CD14-positive monocyte (primary cell): ENCODE data around the gene ETS1. TPM values are rescaled to one million over a fixed set of nuclear protein-coding genes. Genes with fewer than 3 reads are reported as not detected.

Experiments
- DNase-seq, 3 donors: peaks; one replicate each; pipeline ENCODE4 v3.0.0-alpha.2; 2011 to 2022
- H2AFZ ChIP-seq: 2 replicates; pipeline ENCODE4 v1.6.0; 2012; ENCODE audit warnings: mild to moderate bottlenecking, low read depth, low read length, inconsistent platforms; ENCODE audit not compliant: insufficient read depth, poor library complexity, severe bottlenecking
- H3K27ac ChIP-seq, 2 donors: 1 replicate in 1 of 2; 2 replicates in 1 of 2; pipeline ENCODE4 v1.5.1; 2012 to 2013; ENCODE audit warnings: low read length in 2 of 2, control low read depth in 1 of 2, inconsistent platforms in 1 of 2, low read depth in 1 of 2, mild to moderate bottlenecking in 1 of 2
- H3K27me3 ChIP-seq, 2 donors: one replicate each; pipeline versions ENCODE4 v1.6.0 to v1.6.1; 2011 to 2013; ENCODE audit warnings: low read length in 2 of 2; ENCODE audit not compliant: control insufficient read depth in 2 of 2, insufficient read depth in 2 of 2
- H3K36me3 ChIP-seq, 2 donors: replicated peaks in 1 of 2; 1 replicate in 1 of 2; 2 replicates in 1 of 2; pipeline versions ENCODE4 v1.5.1 to v1.6.1; 2012 to 2013; ENCODE audit warnings: low read length in 2 of 2, control low read depth in 1 of 2, inconsistent platforms in 1 of 2, mild to moderate bottlenecking in 1 of 2; ENCODE audit not compliant: insufficient read depth in 2 of 2, control insufficient read depth in 1 of 2
- H3K4me1 ChIP-seq, 2 donors: 1 replicate in 1 of 2; 2 replicates in 1 of 2; pipeline versions ENCODE4 v1.5.1 to v1.6.1; 2012 to 2013; ENCODE audit warnings: low read length in 2 of 2, control low read depth in 1 of 2, inconsistent platforms in 1 of 2, mild to moderate bottlenecking in 1 of 2, moderate library complexity in 1 of 2; ENCODE audit not compliant: insufficient read depth in 2 of 2, control insufficient read depth in 1 of 2
- H3K4me2 ChIP-seq: replicated peaks from 2 replicates; pipeline ENCODE3; 2012; ENCODE audit warnings: low read length, moderate library complexity, mild to moderate bottlenecking; ENCODE audit not compliant: poor library complexity, severe bottlenecking; ENCODE audit errors: extremely low read depth
- H3K4me3 ChIP-seq, 3 experiments: fragments of 200-600 bp in 1 of 3; sonication (generic) in 1 of 3; replicated peaks in 1 of 3; 1 replicate in 2 of 3; 2 replicates in 1 of 3; pipeline ENCODE4 v1.5.1; 2011 to 2013; ENCODE audit warnings: low read length in 3 of 3, mild to moderate bottlenecking in 3 of 3, control low read depth in 2 of 3, low read depth in 2 of 3, inconsistent platforms in 1 of 3, moderate library complexity in 1 of 3
- H3K79me2 ChIP-seq: 2 replicates; pipeline ENCODE4 v1.6.0; 2012; ENCODE audit warnings: mild to moderate bottlenecking, control low read depth, inconsistent platforms, low read length, moderate library complexity; ENCODE audit not compliant: insufficient read depth
- H3K9ac ChIP-seq: 2 replicates; pipeline ENCODE4 v1.6.0; 2017; ENCODE audit warnings: low read length, mild to moderate bottlenecking; ENCODE audit not compliant: insufficient read depth, poor library complexity, severe bottlenecking
- H3K9me3 ChIP-seq, 2 donors: replicated peaks in 1 of 2; 1 replicate in 1 of 2; 2 replicates in 1 of 2; pipeline versions ENCODE4 v1.5.1 to v1.6.1; 2012 to 2013; ENCODE audit warnings: low read length in 2 of 2, control low read depth in 1 of 2; ENCODE audit not compliant: control insufficient read depth in 1 of 2, insufficient read depth in 1 of 2
- H4K20me1 ChIP-seq: 2 replicates; pipeline ENCODE4 v1.6.0; 2012; ENCODE audit warnings: mild to moderate bottlenecking, low read length, control low read depth, moderate library complexity; ENCODE audit not compliant: insufficient read depth
- H3K27ac Mint-ChIP-seq, 7 donors: one replicate each; pipeline ENCODE4 v1.8.0; 2020; ENCODE audit warnings: mild to moderate bottlenecking in 7 of 7, mixed read lengths in 7 of 7, moderate library complexity in 6 of 7, inconsistent platforms in 2 of 7
- H3K27me3 Mint-ChIP-seq, 3 donors: one replicate each; pipeline ENCODE4 v1.8.0; 2021 to 2022; ENCODE audit warnings: low read depth in 3 of 3, mild to moderate bottlenecking in 3 of 3, mixed read lengths in 3 of 3, moderate library complexity in 3 of 3, inconsistent platforms in 1 of 3
- H3K36me3 Mint-ChIP-seq, 2 donors: one replicate each; pipeline ENCODE4 v1.8.0; 2020; ENCODE audit warnings: mixed read lengths in 2 of 2, inconsistent platforms in 1 of 2, mild to moderate bottlenecking in 1 of 2
- H3K4me1 Mint-ChIP-seq: one replicate; pipeline ENCODE4 v1.8.0; 2020; ENCODE audit warnings: mild to moderate bottlenecking, mixed read lengths
- H3K4me3 Mint-ChIP-seq, 2 donors: one replicate each; pipeline ENCODE4 v1.8.0; 2020; ENCODE audit warnings: mild to moderate bottlenecking in 2 of 2, mixed read lengths in 2 of 2, moderate library complexity in 1 of 2
- H3K9me3 Mint-ChIP-seq, 7 donors: one replicate each; pipeline ENCODE4 v1.8.0; 2020 to 2022; ENCODE audit warnings: mixed read lengths in 7 of 7, mild to moderate bottlenecking in 6 of 7, moderate library complexity in 6 of 7, inconsistent platforms in 2 of 7
- CTCF ChIP-seq: fragments of 200-600 bp; IDR thresholded peaks from one replicate; pipeline ENCODE4 v1.8.0; 2022; ENCODE audit warnings: antibody characterized with exemption, mild to moderate bottlenecking
- WGBS: methylation state at CpG from one replicate; pipeline ENCODE4 v1.1.5; 2013; ENCODE audit warnings: missing lambda C conversion rate; ENCODE audit not compliant: insufficient coverage; 5-methylcytosine and 5-hydroxymethylcytosine counted together
- intact Hi-C, 2 donors: fragments of 100-400 bp; cut with micrococcal nuclease; formaldehyde crosslinking; loops; one replicate each; pipeline versions ENCODE4 v1.15.0 to v1.15.1; 2023
- polyA plus RNA-seq, 3 donors: library from polyadenylated mRNA; depleted of rRNA in 1 of 3; unstranded in 2 of 3; stranded (reverse) in 1 of 3; fragments of 300-500 nt in 2 of 3; fragments of >200 nt in 1 of 3; fragmentation: Illumina TruSeq in 2 of 3; gene quantifications; 1 replicate in 2 of 3; 2 replicates in 1 of 3; pipeline ENCODE4 v1.2.3, GENCODE V29; 2012 to 2021

The ETS1 gene
- polyA plus RNA-seq, 3 donors, result 0.67 to 1.6 (median 1.6) TPM

- Histone ChIP-seq H4K20me1 (no peaks in the 10 kb centered on the region), H3K9ac (no peak overlapping the region), H3K27me3 (no peaks in the 10 kb centered on the region), H3K27ac (peak overlapping the region in 1 of 2 donors; percentile 16), H3K9me3 (no peaks in the 10 kb centered on the region), H3K79me2 (no peaks in the 10 kb centered on the region), H3K4me1 (peaks cover 47 to 52% of the 10 kb centered on the region in 2 donors), H3K4me2 (no peak overlapping the region), H3K36me3 (no peaks in the 10 kb centered on the region), H2AFZ (no peak overlapping the region), H3K4me3 (no peak overlapping the region)
- no peak for DNase-seq
- peaks cover 55% of the 10 kb centered on the region for H3K4me1 Mint-ChIP-seq
- H3K9me3 Mint-ChIP-seq, result no peaks in the 10 kb centered on the region
- no peaks in the 10 kb centered on the region for H3K36me3 Mint-ChIP-seq
- 75% methylated on average over 1 of the region's 3 CpGs for WGBS
- no peak for TF ChIP-seq CTCF
- H3K4me3 Mint-ChIP-seq, result no peak overlapping the region
- intact Hi-C loops, result no loop called here
- peaks cover 0 to 10% (median 6%) of the 10 kb centered on the region in 3 donors for H3K27me3 Mint-ChIP-seq
- peak overlapping the region in 5 of 7 donors; percentile 58 to 85 (median 68) for H3K27ac Mint-ChIP-seq
Observed at GRCh38 chr11:128567130-128567529, 20.2 kb downstream of the ETS1 start.

GRCh38 chr11:128565881-128566280 lies 21.5 kb downstream of the ETS1 start:
- peak; percentile 86 to 92 (median 87) for DNase-seq
- intact Hi-C loops, result no loop called here
- Histone ChIP-seq H3K4me2 (no peak overlapping the region), H3K27me3 (no peaks in the 10 kb centered on the region), H3K4me3 (no peak overlapping the region), H3K79me2 (no peaks in the 10 kb centered on the region), H4K20me1 (no peaks in the 10 kb centered on the region), H2AFZ (no peak overlapping the region), H3K27ac (peak overlapping the region in 1 of 2 donors; percentile 34), H3K9ac (no peak overlapping the region), H3K4me1 (peaks cover 47 to 55% of the 10 kb centered on the region in 2 donors), H3K36me3 (no peaks in the 10 kb centered on the region), H3K9me3 (no peaks in the 10 kb centered on the region)
- H3K36me3 Mint-ChIP-seq, result no peaks in the 10 kb centered on the region
- H3K9me3 Mint-ChIP-seq, result no peaks in the 10 kb centered on the region
- H3K27ac Mint-ChIP-seq, result peak overlapping the region; percentile 73 to 88 (median 86)
- TF ChIP-seq CTCF, result no peak
- peaks cover 0 to 9% (median 7%) of the 10 kb centered on the region in 3 donors for H3K27me3 Mint-ChIP-seq
- peaks cover 62% of the 10 kb centered on the region for H3K4me1 Mint-ChIP-seq
- 0% methylated on average over 2 of the region's 5 CpGs for WGBS
- peak overlapping the region in 1 of 2 donors; percentile 62 for H3K4me3 Mint-ChIP-seq
